GM19193 (cell line): ENCODE data around the gene DCLRE1A.
A peak's percentile ranks its signal among the peaks of the same experiment; 100 is the strongest.

ENCODE experiments used
- POLR2A ChIP-seq: IDR thresholded peaks from 4 replicates; pipeline ENCODE4 v1.6.1; 2011; ENCODE audit not compliant: insufficient read depth, insufficient read length; ENCODE audit errors: extremely low read depth

The DCLRE1A gene

GRCh38 chr10:113854013-113854760 is at the start of gene DCLRE1A, which contains the start of gene NHLRC2:
Gene DCLRE1A, minus strand, starts transcription at chr10:113854082. Its CDS starts 900 bp downstream, at chr10:113853182.
Gene NHLRC2, plus strand, starts transcription at chr10:113854661. Its CDS starts 212 bp downstream, at chr10:113854873.
- peak; percentile 63 for TF ChIP-seq POLR2A

DNA sequence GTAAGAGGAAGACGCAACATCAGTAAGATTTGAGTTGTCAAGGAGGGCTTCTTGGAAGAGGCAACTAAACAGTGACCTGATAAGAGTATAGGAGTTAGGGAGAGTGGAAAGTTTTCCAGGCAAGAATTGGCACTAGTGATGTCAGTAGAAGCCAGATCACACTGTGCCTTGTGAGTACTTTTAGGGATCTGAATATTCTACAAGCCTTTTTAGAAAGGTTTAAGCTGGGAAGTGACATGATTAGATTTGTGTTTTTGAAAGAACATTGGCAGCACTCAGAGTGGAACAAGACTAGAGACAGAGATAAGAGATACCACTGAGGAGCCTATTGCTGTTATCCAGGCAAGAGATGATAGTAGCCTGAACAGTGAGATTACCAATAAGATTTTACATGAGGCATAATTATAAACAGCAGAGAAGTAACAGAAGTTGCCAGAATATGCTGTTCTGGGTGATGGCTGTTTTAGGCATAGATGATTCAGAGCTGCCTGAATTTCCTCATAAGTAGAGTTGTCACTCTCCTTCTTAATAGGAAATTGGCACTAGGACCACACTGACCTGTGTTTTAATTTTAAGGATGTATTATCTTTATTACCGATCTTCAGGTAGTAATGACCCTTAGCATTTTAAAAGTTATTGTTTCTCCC is 46.2 kb upstream of the DCLRE1A start:
- TF ChIP-seq POLR2A: no peak

DNA sequence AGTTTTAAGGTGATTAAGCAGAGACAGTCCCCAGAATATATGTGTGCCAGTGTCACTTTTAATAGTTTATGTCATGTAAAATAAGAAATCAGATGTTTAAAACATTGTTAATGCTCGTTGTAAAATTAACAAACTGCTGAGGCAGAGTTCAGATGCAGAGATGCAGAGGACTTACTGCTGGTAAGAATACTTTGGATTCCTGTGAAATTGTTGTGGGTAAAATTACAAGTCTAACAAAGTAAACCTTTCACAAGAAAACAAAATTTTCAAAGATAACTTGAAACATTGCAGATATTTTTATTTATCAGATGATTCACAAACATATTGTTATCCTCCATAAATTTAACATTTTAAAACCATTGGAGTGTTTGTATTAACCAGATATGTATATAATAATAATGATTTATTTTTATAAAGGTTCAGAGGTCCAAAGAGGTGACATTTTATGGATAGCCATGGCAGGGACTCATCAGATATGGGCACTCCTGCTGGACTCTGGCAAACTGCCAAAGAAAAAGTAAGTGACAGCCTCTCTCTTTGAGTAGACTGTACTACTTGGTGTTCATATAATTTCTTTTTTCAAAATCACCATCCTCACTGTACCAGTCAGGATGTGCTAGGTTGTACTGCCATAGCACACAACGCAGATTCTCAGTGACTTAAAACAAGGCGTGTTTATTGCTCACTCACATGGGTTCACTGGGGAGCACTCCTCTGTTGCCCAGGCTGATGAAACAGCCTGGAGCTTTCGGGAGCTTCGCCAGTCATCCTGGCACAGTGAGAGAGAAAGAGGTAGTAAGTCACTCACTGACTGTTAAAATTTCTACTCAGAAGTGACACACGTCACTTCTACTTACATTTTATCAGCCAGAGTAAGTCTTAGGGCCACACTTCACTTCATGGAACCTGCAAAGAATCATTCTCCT is 44.1 kb upstream of the DCLRE1A start:
- no peak for TF ChIP-seq POLR2A

DNA sequence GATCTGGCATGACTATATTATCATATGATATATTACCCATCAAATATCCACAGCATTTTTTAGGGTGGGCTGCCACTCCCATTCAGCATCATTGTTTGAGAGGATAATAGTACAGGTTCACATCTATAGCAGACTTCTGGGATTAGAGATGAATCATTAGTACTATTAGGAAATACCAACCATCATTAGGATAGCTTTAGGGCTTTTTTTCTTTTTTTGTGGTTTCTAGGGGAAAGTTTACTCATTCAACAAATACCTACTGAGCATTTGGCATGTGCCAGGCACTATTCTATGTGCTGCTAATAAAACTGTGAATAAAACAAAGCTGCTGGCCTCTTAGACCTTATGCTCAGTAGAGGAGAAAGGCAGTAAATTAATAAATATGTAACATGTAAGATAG is 41.1 kb upstream of the DCLRE1A start:
- TF ChIP-seq POLR2A: no peak

DNA sequence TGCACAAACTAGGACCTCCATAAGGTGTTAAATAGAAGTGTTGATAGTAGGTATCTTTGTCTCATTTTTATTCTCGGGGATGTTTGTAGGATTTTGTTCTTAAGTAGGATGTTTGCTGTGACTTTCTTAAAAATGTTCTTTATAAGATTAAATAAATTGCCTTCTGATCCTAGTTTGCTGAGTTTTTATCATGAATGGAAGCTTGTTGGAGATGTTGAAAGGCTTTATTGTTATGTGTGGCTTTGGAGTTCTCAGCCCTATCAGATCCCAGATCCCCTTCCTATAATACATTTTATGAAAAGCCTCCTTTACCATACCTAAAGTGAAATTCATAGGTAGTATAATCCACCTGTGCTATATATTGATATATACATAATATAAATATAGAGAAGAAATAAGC is 40.7 kb upstream of the DCLRE1A start:
- no peak for TF ChIP-seq POLR2A

GRCh38 chr10:113893570-113893969 is 39.7 kb upstream of the DCLRE1A start:
- TF ChIP-seq POLR2A: no peak

DNA sequence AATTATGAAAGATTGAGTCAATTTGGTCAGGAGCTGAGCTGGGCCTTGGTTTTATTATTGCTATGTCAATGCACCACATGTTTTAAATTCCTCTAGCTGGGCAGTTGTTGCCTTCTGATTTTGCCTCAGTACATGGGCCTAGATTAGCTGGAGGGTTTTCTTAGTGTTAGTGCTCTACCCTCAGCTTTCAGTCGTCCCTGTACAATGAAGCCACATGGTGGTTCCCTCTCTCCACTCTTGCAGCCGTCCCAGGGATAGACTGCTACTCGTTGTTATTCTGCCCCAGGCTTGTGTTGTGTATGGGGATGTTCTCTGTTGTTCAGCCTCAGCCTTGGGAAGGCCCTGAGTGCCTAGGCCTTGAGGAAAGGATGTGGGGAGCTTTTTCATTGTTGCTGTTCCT is 37.6 kb upstream of the DCLRE1A start:
- no peak for TF ChIP-seq POLR2A

GRCh38 chr10:113890769-113891168 is 36.9 kb upstream of the DCLRE1A start:
- no peak for TF ChIP-seq POLR2A

DNA sequence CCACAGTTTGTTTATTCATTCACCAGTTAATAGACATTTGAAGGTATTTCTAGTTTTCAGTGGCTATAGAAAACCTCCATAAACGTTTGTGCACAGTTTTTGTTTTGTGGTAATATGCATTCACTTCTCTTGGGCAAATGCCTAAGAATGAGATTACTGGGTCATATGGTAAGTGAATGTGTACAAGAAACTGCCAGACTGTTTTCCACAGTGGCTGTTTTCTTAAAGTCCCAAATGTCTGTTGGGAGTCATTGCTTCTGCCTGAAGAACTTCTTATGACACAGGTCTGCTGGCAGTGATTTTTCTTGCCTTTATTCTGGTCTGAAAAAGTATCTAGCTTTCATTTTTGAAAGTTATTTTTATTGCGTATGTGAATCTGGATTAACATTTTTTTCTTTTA is 36.0 kb upstream of the DCLRE1A start:
- no peak for TF ChIP-seq POLR2A

- TF ChIP-seq POLR2A: no peak
These were observed 28.4 kb upstream of the DCLRE1A start for GRCh38 chr10:113882240-113882639.

- no peak for TF ChIP-seq POLR2A
These were observed 26.4 kb upstream of the DCLRE1A start for GRCh38 chr10:113880236-113880635.

DNA sequence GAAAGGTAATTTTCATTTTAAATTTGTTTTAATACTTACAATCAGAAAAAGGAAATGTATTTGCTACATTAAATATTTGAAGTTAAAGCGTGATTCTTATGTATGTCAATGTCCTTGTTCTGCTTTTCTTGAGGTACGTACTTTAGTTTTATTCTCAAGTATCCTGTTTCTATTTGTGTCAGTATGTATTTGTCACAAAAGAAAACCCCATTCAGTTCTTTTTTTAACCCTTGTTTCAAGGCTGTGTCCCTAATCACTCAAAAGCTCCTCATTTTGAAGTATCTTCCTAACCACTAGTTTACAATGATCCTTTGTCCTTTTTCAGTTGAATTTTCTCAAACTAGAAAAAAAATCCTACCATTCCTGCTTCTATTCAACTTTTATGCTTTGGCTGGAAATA is 25.8 kb upstream of the DCLRE1A start:
- no peak for TF ChIP-seq POLR2A

DNA sequence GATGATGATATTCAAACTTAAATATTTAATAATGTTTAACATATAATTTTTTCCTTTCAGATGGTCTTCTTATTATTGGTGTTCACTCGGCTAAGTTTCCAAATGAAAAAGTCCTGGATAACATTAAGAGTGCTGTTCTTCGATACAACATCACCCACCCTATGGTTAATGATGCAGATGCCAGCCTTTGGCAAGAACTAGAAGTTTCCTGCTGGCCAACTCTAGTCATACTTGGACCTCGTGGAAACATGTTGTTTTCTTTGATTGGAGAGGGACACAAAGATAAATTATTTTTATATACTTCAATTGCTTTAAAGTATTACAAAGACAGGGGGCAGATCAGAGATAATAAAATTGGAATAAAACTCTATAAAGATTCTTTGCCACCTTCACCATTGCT is 22.6 kb upstream of the DCLRE1A start:
- no peak for TF ChIP-seq POLR2A

GRCh38 chr10:113875212-113875611 is 21.3 kb upstream of the DCLRE1A start:
- TF ChIP-seq POLR2A: no peak

- no peak for TF ChIP-seq POLR2A
These were observed 18.5 kb upstream of the DCLRE1A start for GRCh38 chr10:113872139-113873030.

DNA sequence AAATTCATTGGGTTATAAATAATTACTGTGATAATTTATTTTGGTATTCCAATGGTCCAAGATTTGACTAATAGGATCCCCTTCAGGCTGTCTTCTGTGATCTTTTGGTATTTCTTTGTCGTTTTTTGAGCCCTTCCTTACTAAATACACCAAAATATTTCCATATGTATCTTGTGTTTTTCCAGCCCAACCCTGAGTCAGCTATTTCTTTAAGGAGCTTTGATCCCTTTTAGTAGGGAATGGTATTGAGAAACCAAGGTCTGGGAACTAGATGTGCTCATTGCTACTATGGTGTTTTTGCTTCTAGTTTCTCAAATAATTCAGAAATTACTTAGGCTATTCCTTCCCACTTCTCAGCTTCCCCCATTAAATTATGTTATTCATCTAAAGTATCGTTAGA is 15.9 kb upstream of the DCLRE1A start:
- no peak for TF ChIP-seq POLR2A
